WTC11 (cell line): ENCODE data around the gene USF1. TPM values are rescaled to one million over a fixed set of nuclear protein-coding genes. Genes with fewer than 3 reads are reported as not detected.
"Not testable (repeated sequence)": the region's sequence is repeated elsewhere in the genome, so short reads cannot be mapped to it uniquely, and the experiment has no call there.

Source experiments
- ATAC-seq: fragments of 200-7000 bp; cut with Tn5 transposase; 2 replicates; pipeline ENCODE4 v1.10.0; 2021; ENCODE audit warnings: mild to moderate bottlenecking, moderate library complexity
- CTCF ChIA-PET: fragments of 300-600 bp; sonication (Branson Sonifier 250); formaldehyde crosslinking; loops from one replicate; lab custom pipeline; 2021; ENCODE audit warnings: antibody characterized with exemption; lab: Charles Lee
- POLR2A ChIA-PET: fragments of 350-600 bp; sonication (Branson Sonifier 250); formaldehyde crosslinking; loops from one replicate; lab custom pipeline; 2021; ENCODE audit warnings: antibody characterized with exemption; lab: Charles Lee
- DNase-seq: peaks from one replicate; pipeline ENCODE4 v3.0.0; 2021; ENCODE audit warnings: low spot score
- H3K27ac Mint-ChIP-seq: 2 replicates; pipeline ENCODE4 v1.8.0; 2021; ENCODE audit warnings: mixed read lengths
- H3K27me3 Mint-ChIP-seq: 2 replicates; pipeline ENCODE4 v1.8.0; 2021; ENCODE audit warnings: low read depth, mild to moderate bottlenecking, moderate library complexity, mixed read lengths
- H3K36me3 Mint-ChIP-seq: 2 replicates; pipeline ENCODE4 v1.8.0; 2021; ENCODE audit warnings: mixed read lengths
- H3K4me1 Mint-ChIP-seq: 2 replicates; pipeline ENCODE4 v1.8.0; 2022; ENCODE audit warnings: mixed read lengths
- H3K4me3 Mint-ChIP-seq: 2 replicates; pipeline ENCODE4 v1.8.0; 2021; ENCODE audit warnings: mild to moderate bottlenecking, moderate library complexity, mixed read lengths
- H3K9me3 Mint-ChIP-seq: 2 replicates; pipeline ENCODE4 v1.8.0; 2021; ENCODE audit warnings: mixed read lengths
- HMGA2 ChIP-seq: fragments of 250-450 bp; sonication (Bioruptor Pico); IDR thresholded peaks from 2 replicates; pipeline ENCODE4 v1.4.0; 2021; ENCODE audit warnings: mild to moderate bottlenecking, moderate library complexity
- IRF2 ChIP-seq: sonication (generic); formaldehyde crosslinking; IDR thresholded peaks from 2 replicates; pipeline ENCODE4 v1.8.0; 2022; ENCODE audit warnings: low read depth, missing genetic modification reagents, borderline replicate concordance
- MXD4 ChIP-seq: fragments of 250-450 bp; sonication (Bioruptor Pico); IDR thresholded peaks from 2 replicates; pipeline ENCODE4 v1.8.0; 2021; ENCODE audit warnings: mild to moderate bottlenecking, moderate library complexity, borderline replicate concordance
- MYBL2 ChIP-seq: sonication (generic); formaldehyde crosslinking; IDR thresholded peaks from 2 replicates; pipeline ENCODE4 v1.8.1; 2023; ENCODE audit warnings: mild to moderate bottlenecking, moderate library complexity, missing genetic modification reagents
- NR2C2 ChIP-seq: sonication (generic); formaldehyde crosslinking; IDR thresholded peaks from 2 replicates; pipeline ENCODE4 v1.8.0; 2022; ENCODE audit warnings: mild to moderate bottlenecking, missing genetic modification reagents
- SMAD3 ChIP-seq: sonication (generic); formaldehyde crosslinking; IDR thresholded peaks from 2 replicates; pipeline ENCODE4 v1.8.0; 2022; ENCODE audit warnings: missing genetic modification reagents, mild to moderate bottlenecking, borderline replicate concordance
- TCF7 ChIP-seq: sonication (generic); formaldehyde crosslinking; IDR thresholded peaks from 2 replicates; pipeline ENCODE4 v1.8.0; 2022; ENCODE audit warnings: mild to moderate bottlenecking, low read depth, missing genetic modification reagents, moderate library complexity
- ZBTB21 ChIP-seq: sonication (generic); formaldehyde crosslinking; IDR thresholded peaks from 2 replicates; pipeline ENCODE4 v1.8.1; 2023; ENCODE audit warnings: mild to moderate bottlenecking, missing genetic modification reagents, borderline replicate concordance
- ZNF121 ChIP-seq: sonication (generic); formaldehyde crosslinking; IDR thresholded peaks from 2 replicates; pipeline ENCODE4 v1.8.0; 2023; ENCODE audit warnings: missing genetic modification reagents
- ZNF396 ChIP-seq: fragments of 250-450 bp; sonication (Bioruptor Pico); IDR thresholded peaks from 2 replicates; pipeline ENCODE4 v1.8.0; 2021; ENCODE audit warnings: mild to moderate bottlenecking, moderate library complexity, borderline replicate concordance
- total RNA-seq: library from RNA; stranded (reverse); gene quantifications from 3 replicates; pipeline ENCODE4 v1.2.3, GENCODE V29; 2021
- TF ChIP-seq, protein P1 (sequence below): fragments of 250-450 bp; sonication (Bioruptor Pico); IDR thresholded peaks from 2 replicates; pipeline ENCODE4 v1.9.0; 2021; ENCODE audit warnings: mild to moderate bottlenecking

Gene USF1
- total RNA-seq, 1 experiment from 2014 or later: 65.6 TPM

DNA sequence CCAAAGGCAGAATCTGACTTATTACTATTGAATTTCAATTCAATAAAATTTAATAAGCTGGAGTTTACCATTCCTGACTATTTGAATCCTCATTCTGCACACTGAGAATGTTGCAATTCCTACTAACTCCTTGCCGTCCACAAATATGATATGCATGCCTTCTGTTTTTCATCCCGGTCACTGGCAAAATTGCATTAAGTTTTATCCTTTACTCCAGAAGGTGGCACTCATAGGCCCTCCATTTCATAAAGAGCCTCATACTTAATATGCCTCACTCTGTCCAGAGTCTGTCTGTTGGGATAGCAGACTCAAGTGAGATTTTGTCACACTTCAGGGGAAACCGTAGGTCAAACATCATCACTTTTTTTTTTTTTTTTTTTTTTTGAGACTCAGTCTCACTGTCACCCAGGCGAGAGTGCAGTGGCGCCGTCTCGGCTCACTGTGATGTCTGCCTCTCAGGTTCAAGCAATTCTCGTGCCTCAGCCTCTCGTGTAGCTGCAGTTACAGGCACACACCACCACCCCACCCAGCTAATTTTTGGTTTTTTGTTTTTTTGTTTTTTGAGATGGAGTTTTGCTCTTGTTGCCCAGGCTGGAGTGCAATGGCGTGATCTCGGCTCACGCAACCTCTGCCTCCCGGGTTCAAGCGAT lies 52.1 kb downstream of the USF1 start:
- no peak overlapping the region for H3K27ac Mint-ChIP-seq
- no peak for DNase-seq
- H3K4me1 Mint-ChIP-seq: peaks cover 23% of the 10 kb centered on the region
- CTCF ChIA-PET: interaction anchor here (0.7 to 1.3 kb wide), 8 partner anchors 11 to 157 kb away, joined by 3 to 7 read pairs (median 3); no protein-coding TSS in a partner anchor
- H3K36me3 Mint-ChIP-seq: peaks cover 29% of the 10 kb centered on the region
- no peak overlapping the region for H3K4me3 Mint-ChIP-seq
- H3K27me3 Mint-ChIP-seq: no peaks in the 10 kb centered on the region
- ATAC-seq: peak; percentile 18; the same call in 1 of the 2 replicates
- POLR2A ChIA-PET: no interaction called here
- no peaks in the 10 kb centered on the region for H3K9me3 Mint-ChIP-seq
- no peak for TF ChIP-seq ZNF396 (CRISPR knock-in tag)
- no peak for TF ChIP-seq MXD4 (CRISPR knock-in tag)
- no peak for TF ChIP-seq NR2C2 (CRISPR knock-in tag)
- TF ChIP-seq MYBL2: no peak
- no peak for TF ChIP-seq ZBTB21 (CRISPR knock-in tag)
- no peak for TF ChIP-seq HMGA2 (CRISPR knock-in tag)
- no peak for TF ChIP-seq TCF7 (CRISPR knock-in tag)
- TF ChIP-seq, protein P1, sequence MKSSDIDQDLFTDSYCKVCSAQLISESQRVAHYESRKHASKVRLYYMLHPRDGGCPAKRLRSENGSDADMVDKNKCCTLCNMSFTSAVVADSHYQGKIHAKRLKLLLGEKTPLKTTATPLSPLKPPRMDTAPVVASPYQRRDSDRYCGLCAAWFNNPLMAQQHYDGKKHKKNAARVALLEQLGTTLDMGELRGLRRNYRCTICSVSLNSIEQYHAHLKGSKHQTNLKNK (CRISPR knock-in tag): no peak
- no peak for TF ChIP-seq ZNF121
- TF ChIP-seq SMAD3 (CRISPR knock-in tag): no peak
- no peak for TF ChIP-seq IRF2

DNA sequence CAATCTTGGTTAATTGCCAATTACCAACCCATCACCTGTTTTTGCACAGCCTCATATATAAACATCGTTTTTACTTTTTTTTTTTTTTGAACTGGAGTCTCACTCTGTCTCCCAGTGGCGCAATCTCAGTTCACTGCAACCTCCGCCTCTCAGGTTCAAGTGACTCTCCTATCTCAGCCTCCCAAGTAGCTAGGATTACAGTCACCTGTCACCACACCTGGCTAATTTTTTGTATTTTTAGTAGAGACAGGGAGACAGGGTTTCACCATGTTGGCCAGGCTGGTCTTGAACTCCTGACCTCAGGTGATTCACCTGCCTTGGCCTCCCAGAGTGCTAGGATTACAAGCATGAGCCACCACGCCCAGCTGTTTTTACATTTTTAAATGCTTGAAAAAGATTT lies 53.7 kb downstream of the USF1 start:
- not testable (repeated sequence) for H3K9me3 Mint-ChIP-seq, H3K4me3 Mint-ChIP-seq, H3K27ac Mint-ChIP-seq, H3K27me3 Mint-ChIP-seq, ATAC-seq, DNase-seq
- peaks cover 14% of the 10 kb centered on the region for H3K36me3 Mint-ChIP-seq
- CTCF ChIA-PET: interaction anchor here (0.7 to 7.6 kb wide), 3 partner anchors 14 to 39 kb away, joined by 3 to 141 read pairs (median 4); partner anchors contain the start of gene ITLN2
- POLR2A ChIA-PET: interaction anchor here (1.0 kb wide), 1 partner anchor 29 kb away, joined by 3 read pairs; the partner anchor contains the start of gene F11R
- H3K4me1 Mint-ChIP-seq: peaks cover 34% of the 10 kb centered on the region

Other genes with a start within 250 kb of the USF1 start
- 0.18 TPM in 1 of 3 replicates, not detected in the others for gene LY9, start 249.8 kb downstream of the USF1 start, total RNA-seq
- not detected in 3 replicates for gene CD244, start 183.1 kb downstream of the USF1 start, total RNA-seq
- not detected in 3 replicates for gene ITLN1, start 160.8 kb downstream of the USF1 start, total RNA-seq
- 5.9 to 7.8 TPM (median 7.0 TPM) in 3 replicates for gene ITLN2, start 91.2 kb downstream of the USF1 start, total RNA-seq
- gene F11R, start 24.8 kb downstream of the USF1 start, total RNA-seq: 202 to 213 TPM (median 203 TPM) in 3 replicates
- 74.5 to 107 TPM (median 100 TPM) in 3 replicates for gene TSTD1, start 7.0 kb downstream of the USF1 start, total RNA-seq
- 0.39 to 0.92 TPM (median 0.52 TPM) in 3 replicates for gene ARHGAP30, start 23.9 kb upstream of the USF1 start, total RNA-seq
- 0.46 to 1.7 TPM (median 0.48 TPM) in 3 replicates for gene NECTIN4, start 43.6 kb upstream of the USF1 start, total RNA-seq
- gene KLHDC9, start 52.4 kb upstream of the USF1 start, total RNA-seq: 5.8 to 8.7 TPM (median 8.7 TPM) in 3 replicates
- 91.0 to 95.4 TPM (median 92.6 TPM) in 3 replicates for gene PFDN2, start 72.1 kb upstream of the USF1 start, total RNA-seq
- 44.4 to 47.2 TPM (median 46.5 TPM) in 3 replicates for gene NIT1, start 72.1 kb upstream of the USF1 start, total RNA-seq
- 39.2 to 43.3 TPM (median 40.0 TPM) in 3 replicates for gene DEDD, start 86.7 kb upstream of the USF1 start, total RNA-seq
- 56.2 to 61.2 TPM (median 60.7 TPM) in 3 replicates for gene UFC1, start 108.0 kb upstream of the USF1 start, total RNA-seq
- 30.7 to 31.1 TPM (median 30.8 TPM) in 3 replicates for gene USP21, start 113.5 kb upstream of the USF1 start, total RNA-seq
- 39.8 to 44.8 TPM (median 43.4 TPM) in 3 replicates for gene PPOX, start 120.4 kb upstream of the USF1 start, total RNA-seq
- 40.1 to 44.8 TPM (median 40.7 TPM) in 3 replicates for gene B4GALT3, start 131.5 kb upstream of the USF1 start, total RNA-seq
- gene ADAMTS4, start 153.1 kb upstream of the USF1 start, total RNA-seq: 9.1 to 11.2 TPM (median 10.0 TPM) in 3 replicates
- gene NDUFS2, start 156.4 kb upstream of the USF1 start, total RNA-seq: 105 to 108 TPM (median 105 TPM) in 3 replicates
- 0.48 to 1.0 TPM (median 0.85 TPM) in 3 replicates for gene FCER1G, start 169.3 kb upstream of the USF1 start, total RNA-seq
- 1.9 to 2.5 TPM (median 2.2 TPM) in 3 replicates for gene APOA2, start 177.7 kb upstream of the USF1 start, total RNA-seq
- 13.0 to 16.9 TPM (median 15.1 TPM) in 3 replicates for gene TOMM40L, start 180.1 kb upstream of the USF1 start, total RNA-seq
- gene NR1I3, start 192.2 kb upstream of the USF1 start, total RNA-seq: 0.16 TPM in 1 of 3 replicates, not detected in the others
- gene PCP4L1, start 212.8 kb upstream of the USF1 start, total RNA-seq: 0.92 to 1.2 TPM (median 1.1 TPM) in 3 replicates